Ishikawa (cell line): ENCODE data around the gene COQ5.

Experiments
- CEBPB ChIP-seq: IDR thresholded peaks from 2 replicates; pipeline ENCODE4 v1.6.1; 2012
- CREB1 ChIP-seq: IDR thresholded peaks from 2 replicates; pipeline ENCODE4 v1.6.1; 2012; ENCODE audit warnings: low read depth
- EGR1 ChIP-seq: IDR thresholded peaks from 2 replicates; pipeline ENCODE4 v1.6.1; 2012
- EP300 ChIP-seq: IDR thresholded peaks from 2 replicates; pipeline ENCODE4 v1.6.1; 2012; ENCODE audit warnings: borderline replicate concordance
- FOXM1 ChIP-seq: IDR thresholded peaks from 2 replicates; pipeline ENCODE4 v1.6.1; 2012; ENCODE audit warnings: low read depth, borderline replicate concordance
- MAX ChIP-seq: IDR thresholded peaks from 2 replicates; pipeline ENCODE4 v1.6.1; 2012
- NFIC ChIP-seq: IDR thresholded peaks from 2 replicates; pipeline ENCODE4 v1.6.1; 2012
- RAD21 ChIP-seq: IDR thresholded peaks from 2 replicates; pipeline ENCODE4 v1.6.1; 2012; ENCODE audit warnings: low read depth
- REST ChIP-seq: IDR thresholded peaks from 2 replicates; pipeline ENCODE4 v1.6.1; 2012; ENCODE audit warnings: low read depth, mild to moderate bottlenecking
- TAF1 ChIP-seq: IDR thresholded peaks from 2 replicates; pipeline ENCODE4 v1.6.1; 2012; ENCODE audit warnings: low read depth, mild to moderate bottlenecking
- TCF12 ChIP-seq: IDR thresholded peaks from 2 replicates; pipeline ENCODE4 v1.6.1; 2012; ENCODE audit warnings: low read depth
- TEAD4 ChIP-seq: IDR thresholded peaks from 2 replicates; pipeline ENCODE4 v1.6.1; 2012
- USF1 ChIP-seq: IDR thresholded peaks from 2 replicates; pipeline ENCODE4 v1.6.1; 2012
- YY1 ChIP-seq: IDR thresholded peaks from 2 replicates; pipeline ENCODE4 v1.6.1; 2012; ENCODE audit warnings: low read depth
- ZBTB7A ChIP-seq: IDR thresholded peaks from 2 replicates; pipeline ENCODE4 v1.6.1; 2012; ENCODE audit warnings: low read depth

Gene COQ5

DNA sequence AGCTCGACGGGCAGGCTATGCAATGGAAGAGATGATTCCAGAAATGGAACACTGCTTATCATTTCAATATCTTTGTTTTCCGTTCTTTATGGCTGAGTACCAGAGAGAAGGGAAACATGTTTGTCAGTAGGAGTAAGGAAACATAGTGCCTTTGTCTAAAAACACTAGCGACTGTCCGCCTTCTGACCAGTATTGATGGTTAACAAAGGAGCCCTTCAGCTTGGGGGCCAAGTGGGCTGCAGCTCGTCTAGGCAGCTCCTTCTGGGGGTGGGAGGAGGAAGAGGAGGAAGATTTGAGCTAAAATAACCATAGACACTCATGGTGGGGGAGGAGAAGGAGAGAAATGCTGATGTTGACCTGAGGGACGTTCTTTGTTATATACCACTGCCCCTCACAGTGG, 15.0 kb downstream of the COQ5 start:
- no peak for TF ChIP-seq REST

GRCh38 chr12:120508537-120508936, 20.4 kb downstream of the COQ5 start:
- TF ChIP-seq YY1 (no peak), EGR1 (no peak), NFIC (no peak)

- TF ChIP-seq NFIC (no peak), CREB1 (no peak), TEAD4 (no peak), FOXM1 (no peak), CEBPB (no peak), ZBTB7A (no peak), USF1 (no peak), EP300 (no peak), RAD21 (no peak), MAX (no peak), TCF12 (no peak), EGR1 (no peak)
Observed at GRCh38 chr12:120504587-120504986, 24.4 kb downstream of the COQ5 start.

DNA sequence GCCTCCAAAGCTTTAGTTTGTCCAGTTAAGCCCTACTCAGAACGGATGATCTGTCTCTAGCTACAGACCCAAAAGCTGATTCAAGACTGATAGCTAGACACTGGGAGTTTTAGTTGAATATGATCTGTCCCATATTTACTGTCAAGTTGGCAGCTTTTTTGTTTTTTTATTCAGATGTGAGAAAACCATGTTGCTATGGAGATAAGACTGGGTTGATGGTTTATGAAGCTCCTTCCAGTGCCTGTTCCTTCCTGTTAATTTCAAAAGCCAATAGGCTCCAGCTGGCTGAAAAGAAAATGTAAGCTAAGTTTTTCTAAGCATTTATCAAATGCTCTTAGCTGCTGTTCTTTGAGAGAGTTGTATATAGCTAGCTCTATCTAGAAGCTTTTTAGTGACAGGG, 28.4 kb downstream of the COQ5 start:
- TF ChIP-seq TEAD4 (no peak), REST (no peak), FOXM1 (no peak), TAF1 (no peak), EGR1 (no peak), MAX (no peak), USF1 (no peak)

- no peak for TF ChIP-seq EP300
- no peak for TF ChIP-seq USF1
Observed at GRCh38 chr12:120498870-120499515, 30.0 kb downstream of the COQ5 start.

DNA sequence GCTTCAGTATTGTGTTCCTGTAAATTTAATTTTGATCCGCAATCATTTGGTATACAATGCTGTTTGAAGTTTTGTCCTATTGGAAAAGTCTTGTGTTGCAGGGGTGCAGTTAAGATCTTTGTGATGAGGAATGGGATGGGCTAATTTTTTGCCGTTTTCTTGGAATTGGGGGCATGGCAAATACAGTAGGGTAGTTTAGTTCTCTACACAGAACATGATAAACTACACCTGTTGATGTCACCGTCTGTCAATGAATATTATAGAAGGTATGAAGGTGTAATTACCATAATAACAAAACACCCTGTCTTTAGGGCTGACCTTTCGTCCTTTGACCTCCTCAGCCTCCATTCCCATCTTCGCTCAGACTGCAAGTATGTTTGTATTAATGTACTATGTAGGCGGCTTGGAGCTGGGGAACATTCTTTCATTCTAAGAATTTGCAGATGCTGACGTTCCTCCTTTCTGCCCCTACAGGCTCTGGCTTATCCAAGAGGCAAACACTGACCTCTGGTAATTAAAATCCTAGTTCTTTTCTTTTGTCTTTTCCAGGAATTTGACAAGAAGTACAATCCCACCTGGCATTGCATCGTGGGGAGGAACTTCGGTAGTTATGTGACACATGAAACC, 31.3 kb downstream of the COQ5 start:
- TF ChIP-seq TEAD4 (no peak), CEBPB (no peak), RAD21 (no peak), REST (no peak), TCF12 (no peak), TAF1 (no peak), MAX (no peak), USF1 (no peak), EP300 (no peak), ZBTB7A (no peak), FOXM1 (no peak), CREB1 (no peak)
